ENCODE results near the gene HOXA2. TPM values are rescaled to one million over a fixed set of nuclear protein-coding genes. Genes with fewer than 3 reads are reported as not detected.
A peak's percentile ranks its signal among the peaks of the same experiment; 100 is the strongest.

The HOXA2 gene
- total and polyA plus RNA-seq, 2 of the 8 experiments (the other 6 are each of a cell fraction or from before 2014, with no cell fraction given) = not detected

GRCh38 chr7:27111751-27112277, 9.3 kb upstream of the HOXA2 start:
- TF ChIP-seq SIN3A (conservative IDR thresholded peaks at IDR 0.05 in 1 of 2, IDR thresholded peaks at IDR 0.05 in 1 of 2; ENCODE audit: low read depth in 1 of 2, low read length in 2 of 2) (no peak), CBX8 (IDR thresholded peaks at IDR 0.05; ENCODE audit: borderline replicate concordance, low read depth, low read length) (0 out of 2 replicates have a peak, but pooled peaks have one; percentile 28), POLR2A (IDR thresholded peaks at IDR 0.05; ENCODE audit: control extremely low read depth in 1 of 2, low read depth in 2 of 2, low read length in 2 of 2) (no peak), NRF1 (IDR thresholded peaks at IDR 0.05; ENCODE audit: low read depth, low read length) (no peak), JUN (IDR thresholded peaks at IDR 0.05; ENCODE audit: low read depth, low read length) (no peak), EZH2 (IDR thresholded peaks at IDR 0.05; ENCODE audit: low read depth, low read length, severe bottlenecking) (peak; percentile 18)
- Histone ChIP-seq H4K20me1 (replicated peaks in 1 of 2; ENCODE audit: control insufficient read depth in 1 of 2, insufficient read depth in 2 of 2, low read length in 2 of 2) (peaks cover 27 to 34% of the 10 kb centered on the region in 2 experiments), H4K91ac (replicated peaks; ENCODE audit: insufficient read length, low read length) (no peak overlapping the region), H3K4me3 (ENCODE audit: extremely low read depth in 1 of 4, insufficient read depth in 2 of 4, low read depth in 3 of 4, low read length in 4 of 4) (no peak overlapping the region), H3K36me3 (ENCODE audit: control insufficient read depth in 2 of 4, insufficient read depth in 4 of 4, low read length in 3 of 4) (peaks cover 0 to 3% (median 0%) of the 10 kb centered on the region in 4 experiments; a peak in 2 of 8 replicates), H3K27me3 (replicated peaks in 1 of 4; ENCODE audit: control insufficient read depth in 3 of 4, extremely low read depth in 1 of 4, insufficient read depth in 3 of 4, low read length in 3 of 4) (peaks cover 93 to 98% (median 97%) of the 10 kb centered on the region in 4 experiments), H3K9me3 (ENCODE audit: insufficient read depth in 2 of 2, low read depth in 1 of 2, low read length in 1 of 2) (no peaks in the 10 kb centered on the region), H3K27ac (ENCODE audit: low read depth, low read length) (no peak overlapping the region), H3K14ac (ENCODE audit: insufficient read length) (no peak overlapping the region), H3K9ac (replicated peaks in 1 of 4; ENCODE audit: extremely low read depth in 1 of 4, low read depth in 3 of 4, low read length in 3 of 4) (no peak overlapping the region), H3K23me2 (ENCODE audit: low read depth, low read length) (no peaks in the 10 kb centered on the region), H2BK20ac (ENCODE audit: low read length) (no peak overlapping the region), H2AFZ (ENCODE audit: low read length) (no peak overlapping the region), H3K23ac (ENCODE audit: insufficient read length) (no peak overlapping the region), H3K4ac (replicated peaks; ENCODE audit: insufficient read length, low read depth, low read length) (no peak overlapping the region), H2BK12ac (ENCODE audit: low read depth, low read length) (no peak overlapping the region), H4K5ac (ENCODE audit: insufficient read length, low read depth, low read length) (no peak overlapping the region), H4K8ac (ENCODE audit: extremely low read depth, insufficient read depth, low read length) (no peak overlapping the region), H3K56ac (replicated peaks; ENCODE audit: insufficient read length, low read depth, low read length) (no peak overlapping the region), H3K4me2 (ENCODE audit: insufficient read depth in 1 of 2, low read depth in 2 of 2, low read length in 2 of 2) (no peak overlapping the region; a peak in 1 of 4 replicates), H3K18ac (ENCODE audit: extremely low read depth, low read length) (no peak overlapping the region), H3K79me1 (ENCODE audit: low read depth, low read length) (no peaks in the 10 kb centered on the region), H3K4me1 (replicated peaks in 1 of 4; ENCODE audit: control insufficient read depth in 3 of 4, insufficient read depth in 4 of 4, low read length in 3 of 4) (peaks cover 0 to 17% (median 4%) of the 10 kb centered on the region in 4 experiments; a peak in 5 of 7 replicates), H3K79me2 (ENCODE audit: control insufficient read depth in 1 of 2, insufficient read depth in 2 of 2, low read length in 2 of 2) (no peaks in the 10 kb centered on the region), H2BK5ac (ENCODE audit: low read depth, low read length) (no peak overlapping the region), H2BK120ac (replicated peaks; ENCODE audit: low read depth, low read length) (no peak overlapping the region), H2BK15ac (ENCODE audit: low read length) (no peak overlapping the region), H2AK5ac (ENCODE audit: low read depth, low read length) (no peak overlapping the region)
- ChIA-PET CTCF (ENCODE audit: partially characterized antibody) (interaction anchor here (1.3 to 1.6 kb wide), 3 partner anchors 29 to 252 kb away, joined by 3 to 6 read pairs (median 3); partner anchors contain the start of gene HOXA5), POLR2A (ENCODE audit: partially characterized antibody) (no interaction called here)
- DNase-seq (ENCODE audit: low read depth in 1 of 2, low spot score in 2 of 2) = no peak
- FAIRE-seq = no peak
- 21% methylated on average over 4 of the region's 4 CpGs; no CpG with 5 or more reads in 1 of the 2 experiments for WGBS, 2 experiments (ENCODE audit: extremely low coverage in 1 of 2, insufficient coverage in 1 of 2, insufficient read length in 1 of 2, insufficient replicate concordance in 2 of 2, low coverage in 1 of 2, low lambda C conversion rate in 2 of 2, missing lambda C conversion rate in 1 of 2)
